ENCODE results near the gene MB21D2.
A peak's percentile ranks its signal among the peaks of the same experiment; 100 is the strongest.
"Not testable (repeated sequence)": the region's sequence is repeated elsewhere in the genome, so short reads cannot be mapped to it uniquely, and the experiment has no call there.

MB21D2 gene

DNA sequence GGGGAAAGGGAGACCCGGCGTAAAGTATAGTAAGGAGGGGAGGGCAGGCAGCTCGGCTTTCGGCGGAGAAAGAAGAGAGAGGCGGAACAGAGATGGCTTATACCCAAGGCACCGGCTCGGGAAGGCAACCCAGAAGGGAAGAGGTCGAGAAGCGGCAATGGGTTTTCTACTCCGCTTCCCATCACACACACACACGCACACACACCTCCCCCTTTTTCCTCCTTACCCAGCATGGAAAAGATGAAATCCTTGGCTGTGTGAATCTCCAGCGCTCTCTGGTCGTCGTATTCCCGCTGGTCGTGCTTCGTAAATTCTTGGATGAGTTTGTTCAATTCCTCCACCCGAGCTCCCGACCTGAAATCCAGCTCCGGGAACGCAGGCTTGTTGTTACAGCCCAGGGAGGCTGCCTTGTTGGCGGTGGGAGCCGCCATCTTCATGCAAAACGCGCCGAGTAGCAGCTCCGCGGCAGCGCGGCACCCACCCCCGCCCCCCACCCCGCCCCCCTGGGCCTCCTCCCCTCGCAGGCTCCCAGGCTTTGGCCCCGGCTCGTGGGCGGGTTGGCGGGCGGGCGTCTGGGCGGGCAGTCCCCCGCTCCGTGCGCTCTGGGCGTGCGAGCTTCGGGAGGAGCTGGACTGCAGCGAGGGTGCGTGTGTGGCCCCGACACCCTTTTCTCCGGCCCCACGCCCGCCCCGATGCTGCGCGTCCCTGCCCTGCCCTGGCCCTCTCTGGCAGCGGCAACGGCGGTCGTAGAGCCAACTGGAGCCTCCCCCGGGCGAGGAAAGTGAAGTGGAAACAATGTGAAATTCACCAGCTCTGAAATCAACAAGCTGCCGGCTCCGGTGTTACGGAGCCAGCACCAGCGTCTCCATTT, at the start of gene MB21D2:
Gene MB21D2 (minus strand): TSS at position 453 of the 871 bp plus-strand sequence. CDS start 16 bp downstream, at position 437.
- peak within 1 kb of the TSS; percentile 67 for H3K27ac ChIP-seq (ENCODE audit: low read length)
- no peaks in the 10 kb centered on the region for H4K20me1 ChIP-seq (ENCODE audit: insufficient read depth, low read length)
- DNase-seq: peak; percentile 85

DNA sequence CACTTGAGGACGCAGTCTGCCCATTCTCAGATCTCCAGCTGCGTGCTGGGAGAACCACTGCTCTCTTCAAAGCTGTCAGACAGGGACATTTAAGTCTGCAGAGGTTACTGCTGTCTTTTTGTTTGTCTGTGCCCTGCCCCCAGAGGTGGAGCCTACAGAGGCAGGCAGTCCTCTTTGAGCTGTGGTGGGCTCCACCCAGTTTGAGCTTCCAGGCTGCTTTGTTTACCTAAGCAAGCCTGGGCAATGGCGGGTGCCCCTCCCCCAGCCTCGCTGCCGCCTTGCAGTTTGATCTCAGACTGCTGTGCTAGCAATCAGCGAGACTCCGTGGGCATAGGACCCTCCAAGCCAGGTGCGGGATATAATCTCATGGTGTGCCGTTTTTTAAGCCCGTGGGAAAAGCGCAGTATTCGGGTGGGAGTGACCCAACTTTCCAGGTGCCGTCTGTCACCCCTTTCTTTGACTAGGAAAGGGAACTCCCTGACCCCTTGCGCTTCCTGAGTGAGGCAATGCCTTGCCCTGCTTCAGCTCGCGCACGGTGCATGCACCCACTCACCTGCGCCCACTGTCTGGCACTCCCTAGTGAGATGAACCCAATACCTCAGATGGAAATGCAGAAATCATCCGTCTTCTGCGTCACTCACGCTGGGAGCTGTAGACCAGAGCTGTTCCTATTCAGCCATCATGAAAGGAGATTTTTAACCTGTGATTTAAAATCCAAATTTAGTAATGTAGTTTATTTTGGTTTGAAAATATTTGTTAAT, 47.5 kb upstream of the MB21D2 start:
- H3K4me3 ChIP-seq (ENCODE audit: low read length); H3F3A ChIP-seq (ENCODE audit: insufficient read depth, low read length); H3K4me1 ChIP-seq (ENCODE audit: low read length); DNase-seq; H4K20me1 ChIP-seq (ENCODE audit: insufficient read depth, low read length); H3K27ac ChIP-seq (ENCODE audit: low read length); H3K9me2 ChIP-seq (replicated peaks; ENCODE audit: insufficient read depth, low read length); H3K79me2 ChIP-seq (ENCODE audit: low read length); H3K9ac ChIP-seq (ENCODE audit: low read length); H2AFZ ChIP-seq (ENCODE audit: low read length); H3K9me3 ChIP-seq (replicated peaks; ENCODE audit: insufficient read depth, low read length); H3K4me2 ChIP-seq (ENCODE audit: low read depth, low read length); H3K36me3 ChIP-seq (replicated peaks; ENCODE audit: insufficient read depth, low read length); H3K27me3 ChIP-seq (replicated peaks; ENCODE audit: insufficient read depth, low read length): not testable (repeated sequence)

More for the DNA sequence above, at the start of gene MB21D2:
- no peaks in the 10 kb centered on the region for H3K27me3 ChIP-seq (replicated peaks; ENCODE audit: insufficient read depth, low read length)
- H3K4me3 ChIP-seq (ENCODE audit: low read length): peak within 1 kb of the TSS; percentile 93
- H3K9ac ChIP-seq (ENCODE audit: low read length): peak within 1 kb of the TSS; percentile 75
- H2AFZ ChIP-seq (ENCODE audit: low read length): peak within 1 kb of the TSS; percentile 94
- no peaks in the 10 kb centered on the region for H3K9me3 ChIP-seq (replicated peaks; ENCODE audit: insufficient read depth, low read length)
- H3F3A ChIP-seq (ENCODE audit: insufficient read depth, low read length): peaks cover 5% of the 10 kb centered on the region; the same call in 1 of the 2 replicates
- TF ChIP-seq, protein P1, sequence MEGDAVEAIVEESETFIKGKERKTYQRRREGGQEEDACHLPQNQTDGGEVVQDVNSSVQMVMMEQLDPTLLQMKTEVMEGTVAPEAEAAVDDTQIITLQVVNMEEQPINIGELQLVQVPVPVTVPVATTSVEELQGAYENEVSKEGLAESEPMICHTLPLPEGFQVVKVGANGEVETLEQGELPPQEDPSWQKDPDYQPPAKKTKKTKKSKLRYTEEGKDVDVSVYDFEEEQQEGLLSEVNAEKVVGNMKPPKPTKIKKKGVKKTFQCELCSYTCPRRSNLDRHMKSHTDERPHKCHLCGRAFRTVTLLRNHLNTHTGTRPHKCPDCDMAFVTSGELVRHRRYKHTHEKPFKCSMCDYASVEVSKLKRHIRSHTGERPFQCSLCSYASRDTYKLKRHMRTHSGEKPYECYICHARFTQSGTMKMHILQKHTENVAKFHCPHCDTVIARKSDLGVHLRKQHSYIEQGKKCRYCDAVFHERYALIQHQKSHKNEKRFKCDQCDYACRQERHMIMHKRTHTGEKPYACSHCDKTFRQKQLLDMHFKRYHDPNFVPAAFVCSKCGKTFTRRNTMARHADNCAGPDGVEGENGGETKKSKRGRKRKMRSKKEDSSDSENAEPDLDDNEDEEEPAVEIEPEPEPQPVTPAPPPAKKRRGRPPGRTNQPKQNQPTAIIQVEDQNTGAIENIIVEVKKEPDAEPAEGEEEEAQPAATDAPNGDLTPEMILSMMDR (IDR thresholded peaks at IDR 0.05; ENCODE audit: low read length): no peak
- TF ChIP-seq EZH2phosphoT487 (IDR thresholded peaks at IDR 0.05; ENCODE audit: low read length) (no peak), EZH2 (optimal IDR thresholded peaks at IDR 0.05; ENCODE audit: low read depth, low read length) (no peak)
- peaks cover 15% of the 10 kb centered on the region for H3K79me2 ChIP-seq (ENCODE audit: low read length)
- peaks cover 5% of the 10 kb centered on the region; the same call in 1 of the 2 replicates for H3K4me1 ChIP-seq (ENCODE audit: low read length)
- no peaks in the 10 kb centered on the region for H3K36me3 ChIP-seq (replicated peaks; ENCODE audit: insufficient read depth, low read length)
- H3K4me2 ChIP-seq (ENCODE audit: low read depth, low read length): peak within 1 kb of the TSS; percentile 77
- no peaks in the 10 kb centered on the region for H3K9me2 ChIP-seq (replicated peaks; ENCODE audit: insufficient read depth, low read length)

GRCh38 chr3:192959773-192960172, 42.1 kb upstream of the MB21D2 start:
- Histone ChIP-seq H3K9ac (ENCODE audit: low read length) (no peak overlapping the region), H4K20me1 (ENCODE audit: insufficient read depth, low read length) (no peaks in the 10 kb centered on the region), H3K36me3 (replicated peaks; ENCODE audit: insufficient read depth, low read length) (no peaks in the 10 kb centered on the region), H3K79me2 (ENCODE audit: low read length) (no peaks in the 10 kb centered on the region), H3K9me3 (replicated peaks; ENCODE audit: insufficient read depth, low read length) (no peaks in the 10 kb centered on the region), H3K27ac (ENCODE audit: low read length) (no peak overlapping the region), H3F3A (ENCODE audit: insufficient read depth, low read length) (no peaks in the 10 kb centered on the region), H3K4me2 (ENCODE audit: low read depth, low read length) (no peak overlapping the region), H3K9me2 (replicated peaks; ENCODE audit: insufficient read depth, low read length) (no peaks in the 10 kb centered on the region), H3K27me3 (replicated peaks; ENCODE audit: insufficient read depth, low read length) (no peaks in the 10 kb centered on the region), H2AFZ (ENCODE audit: low read length) (no peak overlapping the region), H3K4me3 (ENCODE audit: low read length) (no peak overlapping the region), H3K4me1 (ENCODE audit: low read length) (no peaks in the 10 kb centered on the region)
- no peak for DNase-seq
- TF ChIP-seq EZH2 (optimal IDR thresholded peaks at IDR 0.05; ENCODE audit: low read depth, low read length) (no peak), EZH2phosphoT487 (IDR thresholded peaks at IDR 0.05; ENCODE audit: low read length) (no peak)
- TF ChIP-seq, protein P1 (IDR thresholded peaks at IDR 0.05; ENCODE audit: low read length): no peak

Measured in MM.1S (cell line).